ENCODE data around the gene DTNBP1.

DTNBP1 gene

GRCh38 chr6:15474196-15474595 is 188.6 kb downstream of the DTNBP1 start:
- Histone ChIP-seq H3K36me3 (ENCODE audit: control insufficient read depth, low read length) (no peaks in the 10 kb centered on the region), H3K4me3 (ENCODE audit: low read length) (no peak overlapping the region), H3K4me2 (ENCODE audit: low read length) (no peak overlapping the region), H3K9me3 (ENCODE audit: control insufficient read depth, insufficient read depth, low read length) (no peaks in the 10 kb centered on the region), H3K79me2 (ENCODE audit: control insufficient read depth, low read length) (no peaks in the 10 kb centered on the region), H3K27me3 (ENCODE audit: control insufficient read depth, low read length) (no peaks in the 10 kb centered on the region), H3K4me1 (ENCODE audit: control insufficient read depth, low read length) (peaks cover 6% of the 10 kb centered on the region), H3F3A (ENCODE audit: control insufficient read depth, insufficient read depth) (no peaks in the 10 kb centered on the region), H3K27ac (ENCODE audit: low read depth, low read length) (no peak overlapping the region), H4K20me1 (ENCODE audit: control insufficient read depth, insufficient read depth, low read depth, low read length) (no peaks in the 10 kb centered on the region), H3K9me2 (replicated peaks; ENCODE audit: control insufficient read depth, low read length) (no peaks in the 10 kb centered on the region)
- TF ChIP-seq EZH2phosphoT487 (IDR thresholded peaks at IDR 0.05; ENCODE audit: borderline replicate concordance, low read length) (no peak), CTCF (IDR thresholded peaks at IDR 0.05; ENCODE audit: low read depth, low read length, poor library complexity, severe bottlenecking) (no peak)

GRCh38 chr6:15473741-15474161 is 189.1 kb downstream of the DTNBP1 start:
- Histone ChIP-seq H3K27ac (ENCODE audit: low read depth, low read length) (no peak overlapping the region), H3K4me3 (ENCODE audit: low read length) (no peak overlapping the region), H3K4me2 (ENCODE audit: low read length) (no peak overlapping the region), H4K20me1 (ENCODE audit: control insufficient read depth, insufficient read depth, low read depth, low read length) (no peaks in the 10 kb centered on the region), H3K9me3 (ENCODE audit: control insufficient read depth, insufficient read depth, low read length) (no peaks in the 10 kb centered on the region), H3K36me3 (ENCODE audit: control insufficient read depth, low read length) (no peaks in the 10 kb centered on the region), H3K9me2 (replicated peaks; ENCODE audit: control insufficient read depth, low read length) (no peaks in the 10 kb centered on the region), H3K27me3 (ENCODE audit: control insufficient read depth, low read length) (no peaks in the 10 kb centered on the region), H3K4me1 (ENCODE audit: control insufficient read depth, low read length) (peaks cover 6% of the 10 kb centered on the region), H3F3A (ENCODE audit: control insufficient read depth, insufficient read depth) (no peaks in the 10 kb centered on the region), H3K79me2 (ENCODE audit: control insufficient read depth, low read length) (no peaks in the 10 kb centered on the region)
- TF ChIP-seq EZH2phosphoT487 (IDR thresholded peaks at IDR 0.05; ENCODE audit: borderline replicate concordance, low read length) (no peak), CTCF (IDR thresholded peaks at IDR 0.05; ENCODE audit: low read depth, low read length, poor library complexity, severe bottlenecking) (no peak)

- no peak for TF ChIP-seq EZH2phosphoT487 (IDR thresholded peaks at IDR 0.05; ENCODE audit: borderline replicate concordance, low read length)
- TF ChIP-seq CTCF (IDR thresholded peaks at IDR 0.05; ENCODE audit: low read depth, low read length, poor library complexity, severe bottlenecking) = no peak
- peaks cover 6% of the 10 kb centered on the region for H3K4me1 ChIP-seq (ENCODE audit: control insufficient read depth, low read length)
- H3K27me3 ChIP-seq (ENCODE audit: control insufficient read depth, low read length) = no peaks in the 10 kb centered on the region
- no peaks in the 10 kb centered on the region for H3F3A ChIP-seq (ENCODE audit: control insufficient read depth, insufficient read depth)
- no peaks in the 10 kb centered on the region for H3K36me3 ChIP-seq (ENCODE audit: control insufficient read depth, low read length)
- H3K79me2 ChIP-seq (ENCODE audit: control insufficient read depth, low read length) = no peaks in the 10 kb centered on the region
- H3K9me3 ChIP-seq (ENCODE audit: control insufficient read depth, insufficient read depth, low read length) = no peaks in the 10 kb centered on the region
- H3K27ac ChIP-seq (ENCODE audit: low read depth, low read length) = no peak overlapping the region
- no peaks in the 10 kb centered on the region for H4K20me1 ChIP-seq (ENCODE audit: control insufficient read depth, insufficient read depth, low read depth, low read length)
- no peaks in the 10 kb centered on the region for H3K9me2 ChIP-seq (replicated peaks; ENCODE audit: control insufficient read depth, low read length)
- no peak overlapping the region for H3K4me3 ChIP-seq (ENCODE audit: low read length)
- H3K4me2 ChIP-seq (ENCODE audit: low read length) = no peak overlapping the region
These were observed 189.7 kb downstream of the DTNBP1 start for GRCh38 chr6:15473174-15473573.
